Measurements from ENCODE around the gene TTLL10.

DNA sequence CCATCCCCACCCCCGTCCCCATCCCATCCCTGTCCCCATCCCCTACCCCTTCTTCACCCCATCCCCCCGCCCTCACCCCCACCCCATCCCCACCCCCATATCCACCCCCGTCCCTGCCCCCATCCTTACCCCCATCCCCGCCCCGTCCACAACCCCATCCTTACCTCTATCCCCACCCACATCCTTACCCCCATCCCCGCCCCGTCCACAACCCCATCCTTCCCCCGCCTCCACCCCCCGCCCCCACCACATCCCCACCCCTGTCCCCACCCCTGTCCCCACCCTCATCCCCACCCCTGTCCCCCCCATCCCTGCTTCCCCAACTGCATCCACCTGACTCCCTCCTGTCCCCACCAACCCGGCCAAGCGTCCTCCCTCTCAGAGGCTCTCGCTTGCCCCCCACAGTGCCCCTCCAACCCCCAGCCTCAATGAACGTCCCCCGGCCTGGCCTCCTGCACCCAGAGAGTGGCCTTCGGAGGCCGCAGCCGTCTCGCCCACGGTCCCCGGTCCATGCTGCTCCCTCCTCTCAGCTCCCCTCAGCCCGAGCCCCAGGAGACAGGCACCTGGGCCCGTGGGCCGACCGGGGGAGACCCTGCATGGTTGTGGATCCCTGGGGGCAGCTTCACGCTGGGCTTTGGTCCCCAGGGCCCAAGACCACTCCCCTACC is 32.3 kb upstream of the TTLL10 start:
- TF ChIP-seq EP300 (IDR thresholded peaks at IDR 0.05), result no peak
- TF ChIP-seq CTCF (IDR thresholded peaks at IDR 0.05), result no peak
- no peak for TF ChIP-seq POLR2A (IDR thresholded peaks at IDR 0.05)

Measured in gastroesophageal sphincter (tissue), 3 donors.